SU-DHL-6 (cell line): Measurements from ENCODE around the gene ABCA3.

ENCODE experiments used
- EZH2phosphoT487 ChIP-seq: fragments of 200-600 bp; sonication (generic), shearing (Covaris generic); conservative IDR thresholded peaks from 2 replicates; pipeline ENCODE4 v1.6.1; 2018; ENCODE audit warnings: mild to moderate bottlenecking, antibody characterized with exemption, low read length, moderate library complexity, mixed read lengths
- TF ChIP-seq, protein P1 (sequence below): fragments of 200-600 bp; sonication (generic); IDR thresholded peaks from one replicate; pipeline ENCODE4 v1.5.1; 2017; ENCODE audit warnings: antibody characterized with exemption, mild to moderate bottlenecking, low read length, moderate library complexity; ENCODE audit not compliant: insufficient read depth, poor library complexity, severe bottlenecking

DNA sequence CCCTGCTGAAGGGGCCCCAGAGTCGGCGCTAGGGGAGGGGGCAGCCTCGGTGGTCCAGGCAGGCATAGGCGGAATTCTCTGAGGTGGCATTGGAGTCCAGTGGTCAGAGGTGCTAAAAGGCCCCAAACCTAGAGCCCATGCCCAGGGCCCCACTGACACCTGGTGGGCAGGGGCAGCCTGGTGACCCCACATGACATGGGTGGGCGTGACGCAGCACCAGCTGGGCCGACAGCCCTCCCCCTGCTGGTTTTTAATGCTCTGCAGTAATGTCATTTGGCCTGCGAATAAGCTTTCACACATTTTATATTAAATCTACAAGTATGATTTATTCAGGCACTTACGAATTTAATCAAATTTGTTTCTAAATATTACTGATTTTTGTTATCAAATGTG is 70.5 kb downstream of the ABCA3 start:
- TF ChIP-seq, protein P1, sequence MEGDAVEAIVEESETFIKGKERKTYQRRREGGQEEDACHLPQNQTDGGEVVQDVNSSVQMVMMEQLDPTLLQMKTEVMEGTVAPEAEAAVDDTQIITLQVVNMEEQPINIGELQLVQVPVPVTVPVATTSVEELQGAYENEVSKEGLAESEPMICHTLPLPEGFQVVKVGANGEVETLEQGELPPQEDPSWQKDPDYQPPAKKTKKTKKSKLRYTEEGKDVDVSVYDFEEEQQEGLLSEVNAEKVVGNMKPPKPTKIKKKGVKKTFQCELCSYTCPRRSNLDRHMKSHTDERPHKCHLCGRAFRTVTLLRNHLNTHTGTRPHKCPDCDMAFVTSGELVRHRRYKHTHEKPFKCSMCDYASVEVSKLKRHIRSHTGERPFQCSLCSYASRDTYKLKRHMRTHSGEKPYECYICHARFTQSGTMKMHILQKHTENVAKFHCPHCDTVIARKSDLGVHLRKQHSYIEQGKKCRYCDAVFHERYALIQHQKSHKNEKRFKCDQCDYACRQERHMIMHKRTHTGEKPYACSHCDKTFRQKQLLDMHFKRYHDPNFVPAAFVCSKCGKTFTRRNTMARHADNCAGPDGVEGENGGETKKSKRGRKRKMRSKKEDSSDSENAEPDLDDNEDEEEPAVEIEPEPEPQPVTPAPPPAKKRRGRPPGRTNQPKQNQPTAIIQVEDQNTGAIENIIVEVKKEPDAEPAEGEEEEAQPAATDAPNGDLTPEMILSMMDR: no peak
- TF ChIP-seq EZH2phosphoT487: no peak
